Ramos (cell line): ENCODE results near the gene VKORC1L1.
"Not testable (repeated sequence)": the region's sequence is repeated elsewhere in the genome, so short reads cannot be mapped to it uniquely, and the experiment has no call there.

Experiments
- in situ Hi-C: fragments of 300-500 bp; cut with MboI; formaldehyde crosslinking; loops from one replicate; pipeline ENCODE4 v1.14.3; 2022; ENCODE audit warnings: low sequenced_read_pairs; ENCODE audit not compliant: unreplicated experiment

The VKORC1L1 gene

GRCh38 chr7:65927489-65928448 lies 54.9 kb downstream of the VKORC1L1 start:
- in situ Hi-C loops = no loop called here

DNA sequence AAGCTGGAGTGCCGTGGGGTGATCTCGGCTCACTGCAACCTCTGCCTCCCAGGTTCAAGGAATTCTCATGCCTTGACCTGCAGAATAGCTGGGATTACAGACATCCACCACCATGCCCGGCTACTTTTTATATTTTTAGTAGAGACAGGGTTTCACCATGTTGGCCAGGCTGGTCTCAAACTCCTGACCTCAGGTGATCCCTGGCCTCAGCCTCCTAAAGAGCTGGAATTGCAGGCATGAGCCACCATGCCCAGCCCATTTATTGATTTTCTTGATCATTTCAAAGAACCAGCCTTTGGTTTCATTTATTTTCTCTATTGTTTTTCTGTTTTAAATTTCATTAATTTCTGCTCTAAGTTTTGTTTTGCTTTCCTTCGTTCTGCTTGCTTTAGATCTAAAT lies 58.8 kb downstream of the VKORC1L1 start:
- in situ Hi-C loops = no loop called here

GRCh38 chr7:65937296-65937695 lies 64.4 kb downstream of the VKORC1L1 start:
- in situ Hi-C loops = no loop called here

- in situ Hi-C loops = no loop called here
Measured at GRCh38 chr7:65938336-65938895, 65.5 kb downstream of the VKORC1L1 start.

GRCh38 chr7:65945787-65946186 lies 72.9 kb downstream of the VKORC1L1 start:
- in situ Hi-C loops = not testable (repeated sequence)

DNA sequence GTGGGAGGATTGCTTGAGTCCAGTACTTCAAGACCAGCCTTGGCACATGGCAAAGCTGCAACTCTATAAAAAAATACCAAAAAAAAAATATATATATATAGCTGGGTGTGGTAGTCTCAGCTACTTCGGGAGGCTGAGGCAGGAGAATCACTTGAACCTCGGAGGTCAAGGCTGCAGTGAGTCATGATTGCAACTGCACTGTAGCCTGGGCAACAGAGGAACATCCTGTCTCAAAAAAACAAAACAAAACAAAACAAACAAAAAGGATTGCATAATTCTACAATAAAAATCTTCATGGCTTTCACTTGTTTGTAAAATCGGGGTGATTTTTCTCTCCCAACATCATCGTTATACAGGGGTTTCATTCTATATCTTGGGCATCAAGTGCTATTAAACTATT lies 74.0 kb downstream of the VKORC1L1 start:
- in situ Hi-C loops = no loop called here

DNA sequence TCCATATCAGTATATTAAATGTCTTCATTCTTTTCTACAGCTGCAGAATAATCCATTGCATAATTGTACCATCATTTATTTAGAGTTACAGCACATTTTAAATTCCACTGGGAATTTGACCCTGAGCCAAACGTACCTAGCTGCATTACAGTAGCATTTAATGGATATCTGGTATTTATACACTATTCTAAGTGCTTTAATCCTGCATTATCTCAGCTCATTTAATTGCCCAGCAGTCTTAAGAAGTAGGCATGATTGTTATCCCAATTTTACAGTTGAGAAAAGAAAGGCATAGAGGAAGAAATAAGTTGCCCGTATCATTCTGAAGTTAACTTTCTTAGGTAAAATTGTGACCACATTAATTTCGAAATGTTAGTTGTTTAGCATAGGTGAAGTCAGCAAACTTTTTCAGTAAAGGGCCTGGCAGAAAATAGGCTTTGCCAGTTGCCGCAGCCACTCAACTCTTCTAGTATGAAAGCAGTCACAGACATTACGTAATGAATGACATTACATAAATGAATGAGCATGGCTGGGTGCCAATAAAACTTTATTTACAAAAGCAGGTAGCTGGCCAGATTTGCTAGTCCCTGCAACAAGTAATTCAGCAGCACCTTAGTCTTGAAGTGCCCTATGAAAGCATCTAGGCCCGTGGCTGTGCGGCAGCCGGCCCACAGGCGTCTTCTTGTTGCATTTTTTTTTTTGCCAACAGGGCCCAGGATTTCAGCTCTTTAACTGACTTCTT lies 79.1 kb downstream of the VKORC1L1 start:
- in situ Hi-C loops = no loop called here

GRCh38 chr7:65953001-65953720 lies 80.3 kb downstream of the VKORC1L1 start:
- in situ Hi-C loops = no loop called here

DNA sequence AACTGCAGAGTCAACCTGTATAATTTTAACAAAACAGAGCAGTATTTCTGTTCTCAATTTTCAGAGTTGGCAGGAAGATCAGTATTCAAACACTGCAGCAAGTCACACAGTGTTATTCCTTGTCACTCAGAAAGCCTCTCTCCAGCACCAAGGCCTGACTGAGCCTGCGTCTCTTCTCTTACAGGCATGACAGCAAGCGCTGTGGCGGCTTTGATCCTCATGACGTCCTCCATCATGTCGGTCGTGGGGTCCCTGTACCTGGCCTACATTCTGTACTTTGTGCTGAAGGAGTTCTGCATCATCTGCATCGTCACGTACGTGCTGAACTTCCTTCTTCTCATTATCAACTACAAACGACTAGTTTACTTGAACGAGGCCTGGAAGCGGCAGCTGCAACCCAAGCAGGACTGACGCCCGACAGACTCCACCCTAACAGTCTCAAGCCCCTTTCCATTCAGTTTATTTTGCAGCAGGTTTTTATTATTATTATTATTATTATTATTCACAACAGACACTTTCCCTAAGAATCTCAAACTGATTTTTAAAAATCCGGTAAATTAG lies 81.1 kb downstream of the VKORC1L1 start:
- in situ Hi-C loops = no loop called here

GRCh38 chr7:65955718-65956117 lies 82.8 kb downstream of the VKORC1L1 start:
- in situ Hi-C loops = no loop called here

DNA sequence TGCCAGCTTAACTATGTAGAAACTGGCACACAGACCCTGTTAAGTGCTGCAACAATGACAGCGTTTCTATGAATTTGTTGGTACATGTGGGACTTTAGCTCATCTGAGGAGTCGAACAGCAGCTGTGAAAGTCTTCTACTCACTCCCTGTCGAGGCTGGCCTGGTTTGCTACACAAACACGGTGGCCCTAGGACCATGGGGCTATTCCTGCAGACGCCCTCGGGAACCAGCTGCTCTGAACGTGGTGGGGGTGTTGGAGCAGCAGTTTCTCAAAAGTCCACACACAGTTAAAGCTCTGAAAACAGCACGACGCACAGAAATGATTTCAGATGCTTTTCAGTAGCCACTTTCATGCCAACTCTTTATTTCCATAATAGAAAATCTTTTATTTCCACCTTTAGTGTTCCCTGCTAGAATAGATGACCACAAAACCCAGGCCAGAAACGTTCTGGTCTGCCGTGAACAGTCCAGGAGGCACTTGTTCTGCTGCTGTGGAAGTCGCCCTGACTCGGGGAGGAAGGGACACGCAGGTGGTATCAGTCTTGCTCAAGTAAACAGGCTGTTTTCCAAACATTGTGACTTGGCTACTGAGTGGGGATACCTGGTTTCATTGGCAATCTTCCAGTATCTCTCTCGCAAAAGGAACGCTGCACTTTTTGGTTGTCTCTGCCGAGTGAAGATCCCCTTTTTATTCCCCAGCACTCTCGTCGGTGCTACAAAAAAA lies 87.6 kb downstream of the VKORC1L1 start:
- in situ Hi-C loops = no loop called here

GRCh38 chr7:65962033-65962432 lies 89.2 kb downstream of the VKORC1L1 start:
- in situ Hi-C loops = no loop called here

- in situ Hi-C loops = not testable (repeated sequence)
Measured at GRCh38 chr7:65964671-65965070, 91.8 kb downstream of the VKORC1L1 start.

DNA sequence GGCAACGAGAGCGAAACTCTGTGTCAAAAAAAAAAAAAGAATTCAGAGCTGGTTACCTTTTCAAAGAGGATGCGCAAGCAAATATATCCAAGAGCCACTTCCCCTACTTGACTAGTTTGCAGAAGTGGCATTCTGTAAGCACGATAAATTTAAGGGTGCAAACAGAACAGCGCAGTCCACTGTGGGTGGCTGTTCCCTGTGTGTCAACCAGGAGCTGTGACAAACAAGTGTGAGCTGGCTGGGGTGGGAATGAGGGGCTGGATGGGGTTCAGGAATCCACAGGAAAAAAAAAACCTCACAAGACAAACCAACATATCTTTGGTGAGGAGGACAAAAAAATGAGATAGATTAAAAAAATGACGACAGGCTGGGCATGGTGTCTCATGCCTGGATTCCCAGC lies 93.3 kb downstream of the VKORC1L1 start:
- in situ Hi-C loops = no loop called here

GRCh38 chr7:65967361-65968155 lies 94.7 kb downstream of the VKORC1L1 start:
- in situ Hi-C loops = no loop called here

DNA sequence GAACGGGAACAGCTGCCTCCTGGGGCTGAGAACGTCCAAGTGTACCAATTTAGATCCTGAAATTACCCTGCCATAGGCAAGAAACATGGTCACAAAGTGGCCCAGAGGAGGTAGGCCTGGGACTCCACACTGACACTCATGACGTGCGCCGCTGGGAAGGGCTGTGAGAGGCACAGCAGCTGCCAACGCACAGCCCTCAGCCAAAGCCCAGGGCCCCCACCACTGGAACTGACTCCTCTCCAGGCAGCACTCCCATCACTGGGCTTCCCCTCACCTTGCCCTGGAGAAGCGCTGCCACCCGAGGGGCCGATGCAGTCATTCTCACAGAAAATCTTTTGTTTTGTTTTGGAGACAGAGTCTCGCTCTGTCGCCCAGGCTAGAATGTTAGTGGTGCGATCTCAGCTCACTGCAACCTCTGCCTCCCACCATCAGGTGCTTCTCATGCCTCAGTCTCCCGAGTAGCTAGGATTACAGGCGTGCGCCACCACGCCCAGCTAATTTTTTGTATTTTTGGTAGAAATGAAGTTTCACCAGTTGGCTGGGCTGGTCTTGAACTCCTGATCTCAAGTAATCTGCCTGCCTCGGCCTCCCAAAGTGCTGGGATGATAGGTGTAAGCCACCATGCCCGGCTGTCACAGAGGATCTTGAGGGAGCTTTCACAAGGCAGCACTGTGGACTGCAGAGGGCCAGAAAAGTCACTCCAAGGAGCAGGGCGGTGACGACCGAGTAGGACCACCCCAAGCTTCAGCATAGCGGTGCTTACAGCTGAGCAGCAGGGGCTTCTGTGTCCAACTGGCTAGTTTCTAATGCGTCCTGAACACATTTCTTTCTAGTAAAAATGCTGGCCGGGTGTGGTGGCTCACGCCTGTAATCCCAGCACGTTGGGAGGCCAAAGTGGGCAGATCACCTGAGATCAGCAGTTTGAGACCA lies 95.6 kb downstream of the VKORC1L1 start:
- in situ Hi-C loops = no loop called here

DNA sequence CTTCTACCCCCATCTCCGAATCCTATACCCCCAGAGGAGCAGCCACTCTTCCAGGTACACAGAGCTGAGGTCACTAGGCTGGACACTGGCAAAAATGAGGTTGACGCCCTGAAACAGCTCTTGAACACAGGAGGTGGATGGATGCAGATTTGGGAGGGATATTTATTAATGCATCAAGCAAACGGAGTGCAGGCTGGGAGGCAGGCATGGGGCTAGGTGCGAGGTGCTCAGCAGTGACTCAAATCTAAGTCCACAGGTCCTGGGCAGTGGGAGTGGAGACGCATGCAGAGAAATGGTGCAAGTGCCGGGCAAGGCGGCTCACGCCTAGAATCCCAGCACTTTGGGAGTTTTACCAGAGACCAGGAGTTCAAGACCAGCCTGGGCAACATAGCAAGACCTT lies 98.1 kb downstream of the VKORC1L1 start:
- in situ Hi-C loops = no loop called here

DNA sequence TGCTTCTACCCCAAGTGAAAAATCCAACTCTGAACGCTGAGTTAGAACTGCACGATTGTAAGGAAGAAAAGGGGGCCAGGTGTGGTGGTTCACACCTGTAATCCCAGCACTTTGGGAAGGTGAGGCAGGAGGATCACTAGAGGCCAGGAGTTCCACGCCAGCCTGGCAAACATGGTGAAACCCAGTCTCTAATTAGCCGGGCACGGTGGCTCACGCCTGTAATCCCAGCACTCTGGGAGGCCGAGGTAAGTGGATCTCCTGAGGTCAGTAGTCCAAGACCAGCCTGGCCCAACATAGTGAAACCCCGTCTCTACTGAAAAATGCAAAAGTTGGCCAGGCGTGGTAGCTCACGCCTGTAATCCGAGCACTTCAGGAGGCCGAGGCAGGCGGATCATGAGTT lies 100.1 kb downstream of the VKORC1L1 start:
- in situ Hi-C loops = no loop called here
